Epithelial cell of prostate (primary cell): ENCODE measurements around the gene RER1.
A peak's percentile ranks its signal among the peaks of the same experiment; 100 is the strongest.

ENCODE experiments used
- DNase-seq: peaks from one replicate; pipeline ENCODE4 v3.0.0-alpha.2; 2011; ENCODE audit warnings: low read depth, low spot score
- H3K27ac ChIP-seq: fragments of 450-650 bp; 2 replicates; pipeline ENCODE4 v1.5.1; 2017; ENCODE audit warnings: mild to moderate bottlenecking

The RER1 gene

GRCh38 chr1:2386636-2387611 is 4.7 kb upstream of the RER1 start:
- DNase-seq = no peak
- no peak overlapping the region for H3K27ac ChIP-seq

- H3K27ac ChIP-seq = no peak overlapping the region
- DNase-seq = no peak
Observed at GRCh38 chr1:2388004-2388913, 3.4 kb upstream of the RER1 start.

GRCh38 chr1:2389644-2390043 is 2.0 kb upstream of the RER1 start:
- no peak for DNase-seq
- no peak overlapping the region for H3K27ac ChIP-seq

GRCh38 chr1:2391931-2392509 is 379 bp downstream of the RER1 start:
- no peak for DNase-seq
- peak overlapping the region; percentile 64 for H3K27ac ChIP-seq

- no peak for DNase-seq
- no peak overlapping the region for H3K27ac ChIP-seq
Observed at GRCh38 chr1:2392686-2393085, 1.0 kb downstream of the RER1 start.

GRCh38 chr1:2393471-2393877 is 1.8 kb downstream of the RER1 start:
- DNase-seq = no peak
- no peak overlapping the region for H3K27ac ChIP-seq

GRCh38 chr1:2394220-2394619 is 2.6 kb downstream of the RER1 start:
- no peak overlapping the region for H3K27ac ChIP-seq
- no peak for DNase-seq

GRCh38 chr1:2394761-2395160 is 3.1 kb downstream of the RER1 start:
- H3K27ac ChIP-seq = no peak overlapping the region
- DNase-seq = no peak

GRCh38 chr1:2395245-2395644 is 3.6 kb downstream of the RER1 start:
- DNase-seq = no peak
- no peak overlapping the region for H3K27ac ChIP-seq

- H3K27ac ChIP-seq = no peak overlapping the region
- DNase-seq = no peak
Observed at GRCh38 chr1:2396059-2396458, 4.4 kb downstream of the RER1 start.

GRCh38 chr1:2396476-2396875 is 4.8 kb downstream of the RER1 start:
- H3K27ac ChIP-seq = no peak overlapping the region
- no peak for DNase-seq

GRCh38 chr1:2397007-2397679 is 5.5 kb downstream of the RER1 start:
- no peak for DNase-seq

GRCh38 chr1:2398871-2399270 is 7.2 kb downstream of the RER1 start:
- no peak for DNase-seq
- no peak overlapping the region for H3K27ac ChIP-seq

More at GRCh38 chr1:2397007-2397679, 5.5 kb downstream of the RER1 start:
- H3K27ac ChIP-seq = no peak overlapping the region

- H3K27ac ChIP-seq = no peak overlapping the region
- no peak for DNase-seq
Observed at GRCh38 chr1:2399890-2400575, 8.4 kb downstream of the RER1 start.

- no peak overlapping the region for H3K27ac ChIP-seq
- no peak for DNase-seq
Observed at GRCh38 chr1:2400576-2400909, 8.9 kb downstream of the RER1 start.

GRCh38 chr1:2400950-2401649 is 9.5 kb downstream of the RER1 start:
- DNase-seq = no peak
- no peak overlapping the region for H3K27ac ChIP-seq

- DNase-seq = no peak
- no peak overlapping the region for H3K27ac ChIP-seq
Observed at GRCh38 chr1:2402420-2402819, 10.8 kb downstream of the RER1 start.

- H3K27ac ChIP-seq = no peak overlapping the region
- no peak for DNase-seq
Observed at GRCh38 chr1:2403273-2403672, 11.6 kb downstream of the RER1 start.
